Measurements from ENCODE around the gene INPP4A. TPM values are rescaled to one million over a fixed set of nuclear protein-coding genes. Genes with fewer than 3 reads are reported as not detected.

The INPP4A gene
- total RNA-seq, 2 experiments from 2014 or later, result 29.1 to 33.0 TPM

DNA sequence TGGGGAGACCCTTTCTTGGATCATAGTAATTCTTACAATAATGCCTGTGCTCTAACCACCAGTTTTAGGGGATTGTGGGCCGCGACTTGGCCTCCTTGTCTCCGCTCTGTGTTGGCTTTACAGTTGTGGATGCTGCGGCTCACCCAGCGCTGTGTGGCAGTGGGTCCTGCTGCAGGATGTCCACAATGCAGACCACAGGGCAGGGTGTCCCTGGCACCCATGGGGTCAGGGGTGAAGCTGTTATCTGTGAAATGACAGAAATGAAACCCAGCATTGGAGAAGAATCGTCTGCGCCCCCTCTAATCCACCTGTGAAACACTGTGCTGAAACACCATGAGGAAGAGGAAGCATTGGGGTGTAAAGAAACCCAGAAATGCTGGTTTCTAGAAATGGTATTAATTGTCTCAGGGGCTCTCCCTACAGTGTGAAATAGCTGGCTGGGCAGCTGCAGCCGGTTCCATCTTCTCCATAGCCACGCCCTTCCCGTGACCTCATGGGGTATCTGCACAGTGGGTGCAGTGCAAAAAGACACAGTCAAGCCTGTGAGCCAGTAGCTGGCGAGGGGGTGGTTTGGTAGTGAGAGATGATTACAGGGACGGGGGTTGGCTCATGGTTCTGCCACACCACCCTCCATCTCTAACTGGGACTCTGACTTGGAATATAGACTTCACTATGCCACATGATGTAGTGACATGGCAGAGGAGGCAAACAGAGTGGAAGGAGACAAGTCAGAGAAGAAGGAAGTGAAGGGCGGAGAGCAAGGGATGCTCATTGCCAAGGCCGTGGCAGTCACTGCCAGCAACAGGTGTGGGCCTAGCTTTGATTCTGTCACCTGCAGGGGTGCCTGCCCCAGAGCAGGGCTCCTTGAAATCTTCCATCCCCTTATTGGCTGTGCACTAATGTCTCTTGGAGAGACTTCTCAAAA is 16.2 kb downstream of the INPP4A start:
- POLR2A ChIA-PET, result interaction anchor here (1.0 kb wide), 1 partner anchor 19 kb away, joined by 3 read pairs; no protein-coding TSS in a partner anchor
- intact Hi-C loops (cut with DNase I, micrococcal nuclease), result loop anchor here (10.0 kb wide), 3 partner anchors 304 to 1926 kb away; partner anchors contain the start of genes ARID5A (in 1 of the 2), EIF5B (in 1 of the 2) and TXNDC9 (in 1 of the 2)
- DNase-seq (peak; percentile 94), ATAC-seq (peak; percentile 70)
- Mint-ChIP-seq H3K27me3 (no peaks in the 10 kb centered on the region), H3K4me1 (peaks cover 89% of the 10 kb centered on the region), H3K9me3 (ENCODE audit: low read depth) (no peaks in the 10 kb centered on the region), H3K27ac (peak overlapping the region; percentile 99), H3K4me3 (peak overlapping the region; percentile 28), H3K36me3 (ENCODE audit: low read depth) (peaks cover 4% of the 10 kb centered on the region)
- CTCF ChIA-PET, result interaction anchor here (0.6 to 1.5 kb wide), 6 partner anchors 8 to 748 kb away, joined by 3 to 4 read pairs (median 3); partner anchors contain the start of gene ZAP70

DNA sequence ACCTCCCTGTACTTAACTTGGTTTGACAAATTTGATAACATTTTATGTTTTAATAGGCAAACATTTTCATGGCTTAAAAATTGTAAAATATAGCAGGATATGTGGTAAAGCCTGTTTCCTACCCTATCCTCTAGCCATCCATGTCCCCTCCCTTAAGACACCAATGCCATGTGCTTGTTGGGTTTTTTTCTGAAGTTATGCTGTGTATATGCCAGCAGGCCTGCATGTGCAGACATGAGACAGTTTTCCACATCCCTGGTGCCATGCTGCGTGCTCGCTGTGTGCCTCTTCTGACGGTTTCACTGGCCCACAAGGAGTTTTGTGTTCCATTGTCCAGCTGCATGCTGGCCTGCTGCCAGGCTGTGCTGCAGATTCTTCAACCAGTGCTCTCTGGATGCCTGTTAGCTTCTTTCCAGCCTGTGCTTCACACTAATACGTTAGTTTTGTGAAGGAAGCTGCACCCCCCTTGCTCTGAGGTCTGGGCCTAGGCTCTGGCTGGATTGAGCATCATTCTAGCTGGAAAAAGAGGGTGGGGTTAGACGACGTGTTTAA is 16.9 kb downstream of the INPP4A start:
- H3K9me3 Mint-ChIP-seq (ENCODE audit: low read depth), result no peaks in the 10 kb centered on the region
- no peak overlapping the region for H3K4me3 Mint-ChIP-seq
- ChIA-PET POLR2A (interaction anchor here (1.0 kb wide), 1 partner anchor 18 kb away, joined by 3 read pairs; no protein-coding TSS in a partner anchor), CTCF (interaction anchor here (0.7 to 1.5 kb wide), 6 partner anchors 9 to 748 kb away, joined by 3 to 4 read pairs (median 3); partner anchors contain the start of gene ZAP70)
- no peaks in the 10 kb centered on the region for H3K27me3 Mint-ChIP-seq
- ATAC-seq (no peak), DNase-seq (peak; percentile 13)
- peak overlapping the region; percentile 99 for H3K27ac Mint-ChIP-seq
- peaks cover 6% of the 10 kb centered on the region for H3K36me3 Mint-ChIP-seq (ENCODE audit: low read depth)
- H3K4me1 Mint-ChIP-seq, result peaks cover 91% of the 10 kb centered on the region
- intact Hi-C loops (cut with DNase I, micrococcal nuclease), result loop anchor here (10.0 kb wide), 3 partner anchors 303 to 1927 kb away; partner anchors contain the start of genes ARID5A (in 1 of the 2), EIF5B (in 1 of the 2) and TXNDC9 (in 1 of the 2)

- H3K4me1 Mint-ChIP-seq, result peaks cover 91% of the 10 kb centered on the region
- ATAC-seq, result no peak
- no peak overlapping the region for H3K4me3 Mint-ChIP-seq
- peak overlapping the region; percentile 96 for H3K27ac Mint-ChIP-seq
- no peaks in the 10 kb centered on the region for H3K9me3 Mint-ChIP-seq (ENCODE audit: low read depth)
- H3K36me3 Mint-ChIP-seq (ENCODE audit: low read depth), result peaks cover 6% of the 10 kb centered on the region
- no peaks in the 10 kb centered on the region for H3K27me3 Mint-ChIP-seq
- DNase-seq, result peak; percentile 47
- CTCF ChIA-PET, result interaction anchor here (0.7 to 4.9 kb wide), 8 partner anchors 8 to 51 kb away, joined by 3 to 33 read pairs (median 8); no protein-coding TSS in a partner anchor
- intact Hi-C loops (cut with DNase I, micrococcal nuclease), result loop anchor here (10.0 kb wide), 3 partner anchors 302 to 1928 kb away; partner anchors contain the start of genes ARID5A (in 1 of the 2), EIF5B (in 1 of the 2) and TXNDC9 (in 1 of the 2)
- POLR2A ChIA-PET, result interaction anchor here (2.5 kb wide), 1 partner anchor 17 kb away, joined by 7 read pairs; no protein-coding TSS in a partner anchor
Observed at GRCh38 chr2:98463081-98463481, 18.4 kb downstream of the INPP4A start.

DNA sequence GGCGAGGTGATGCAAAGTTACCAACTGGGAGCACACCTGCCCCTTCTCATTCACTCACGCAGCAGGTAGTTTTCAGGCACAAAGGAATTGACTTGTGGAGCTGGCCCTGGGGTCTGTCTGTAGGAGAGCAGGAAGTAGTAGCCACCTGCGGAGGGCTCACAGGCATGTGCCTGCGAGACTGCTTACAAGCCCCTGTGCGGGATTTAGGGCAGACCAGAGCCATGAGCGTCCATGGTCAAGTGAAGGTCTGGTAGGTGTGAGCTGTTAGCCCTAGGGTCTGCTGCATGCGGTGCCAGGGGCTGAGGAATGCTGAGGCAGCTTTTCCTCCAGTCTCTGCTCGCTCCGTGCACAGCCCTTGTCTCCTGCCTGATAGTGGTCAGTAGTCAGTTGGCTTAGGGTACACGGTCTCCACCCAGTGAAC is 18.9 kb downstream of the INPP4A start:
- DNase-seq, result peak; percentile 16
- ChIA-PET CTCF (interaction anchor here (0.7 to 4.9 kb wide), 9 partner anchors 8 to 50 kb away, joined by 3 to 33 read pairs (median 6); no protein-coding TSS in a partner anchor), POLR2A (interaction anchor here (1.2 to 2.5 kb wide), 4 partner anchors 8 to 16 kb away, joined by 4 to 7 read pairs (median 6); no protein-coding TSS in a partner anchor)
- intact Hi-C loops (cut with DNase I, micrococcal nuclease), result loop anchor here (10.0 kb wide), 3 partner anchors 301 to 1929 kb away; partner anchors contain the start of genes ARID5A (in 1 of the 2), EIF5B (in 1 of the 2) and TXNDC9 (in 1 of the 2)
- no peak for ATAC-seq
- H3K4me3 Mint-ChIP-seq, result peak overlapping the region; percentile 69
- peaks cover 91% of the 10 kb centered on the region for H3K4me1 Mint-ChIP-seq
- H3K27ac Mint-ChIP-seq, result peak overlapping the region; percentile 96
- H3K27me3 Mint-ChIP-seq, result no peaks in the 10 kb centered on the region
- H3K36me3 Mint-ChIP-seq (ENCODE audit: low read depth), result peaks cover 3% of the 10 kb centered on the region
- H3K9me3 Mint-ChIP-seq (ENCODE audit: low read depth), result no peaks in the 10 kb centered on the region

DNA sequence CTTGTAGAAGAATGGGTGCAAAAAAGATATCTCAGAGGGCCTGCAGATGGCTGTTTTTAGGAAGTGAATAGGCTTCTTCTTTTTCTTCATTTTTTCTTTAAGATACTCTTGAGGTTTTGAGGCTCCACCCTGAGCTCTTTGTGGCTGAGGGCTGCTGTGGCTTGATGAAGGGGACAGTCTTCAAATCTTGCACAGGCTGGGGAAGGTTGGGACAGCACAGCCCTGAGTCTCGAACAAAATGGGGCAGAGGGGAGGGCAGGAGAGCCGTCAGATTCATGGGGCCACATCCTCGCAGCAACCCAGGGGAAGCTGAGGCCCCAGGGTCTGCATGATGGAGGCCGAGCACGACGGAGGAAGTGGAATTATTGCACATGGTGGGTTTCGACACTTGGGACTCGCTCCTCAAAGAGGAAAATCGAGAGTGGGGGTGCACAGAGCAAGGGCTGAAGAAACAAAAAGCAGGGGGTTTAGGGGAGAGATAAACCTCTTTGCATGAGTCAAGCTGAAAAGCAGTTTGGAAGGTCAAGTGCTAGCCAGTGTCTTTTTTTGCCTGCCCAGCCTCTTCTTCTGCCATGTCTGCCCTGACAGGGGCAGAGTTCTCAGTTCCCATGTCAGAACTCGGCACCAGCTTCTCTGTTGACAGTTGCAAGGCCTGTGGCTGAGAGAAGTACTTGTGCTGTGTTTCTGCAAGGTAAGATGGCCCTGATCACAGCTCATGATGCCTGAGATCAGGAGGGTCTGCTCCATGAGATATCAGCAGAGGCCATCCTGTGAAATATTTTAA is 19.5 kb downstream of the INPP4A start:
- DNase-seq, result peak; percentile 50
- peak overlapping the region; percentile 96 for H3K27ac Mint-ChIP-seq
- intact Hi-C loops (cut with DNase I, micrococcal nuclease), result loop anchor here (2.0 to 10.0 kb wide), 5 partner anchors 15 to 1929 kb away; partner anchors contain the start of genes ARID5A (in 1 of the 2), EIF5B (in 1 of the 2) and TXNDC9 (in 1 of the 2)

GRCh38 chr2:98464772-98465310 is 20.2 kb downstream of the INPP4A start:
- Mint-ChIP-seq H3K4me3 (peak overlapping the region; percentile 69), H3K36me3 (ENCODE audit: low read depth) (peaks cover 7% of the 10 kb centered on the region), H3K27ac (peak overlapping the region; percentile 96)

More for the DNA sequence above, 19.5 kb downstream of the INPP4A start:
- Mint-ChIP-seq H3K4me1 (peaks cover 91% of the 10 kb centered on the region), H3K27me3 (no peaks in the 10 kb centered on the region), H3K9me3 (ENCODE audit: low read depth) (no peaks in the 10 kb centered on the region), H3K4me3 (peak overlapping the region; percentile 69), H3K36me3 (ENCODE audit: low read depth) (peaks cover 3% of the 10 kb centered on the region)
- ChIA-PET CTCF (interaction anchor here (0.7 to 4.9 kb wide), 13 partner anchors 9 to 96 kb away, joined by 3 to 33 read pairs (median 4); partner anchors contain the start of gene INPP4A), POLR2A (interaction anchor here (0.7 to 2.5 kb wide), 8 partner anchors 8 to 24 kb away, joined by 3 to 7 read pairs (median 4); no protein-coding TSS in a partner anchor)
- ATAC-seq, result no peak

DNA sequence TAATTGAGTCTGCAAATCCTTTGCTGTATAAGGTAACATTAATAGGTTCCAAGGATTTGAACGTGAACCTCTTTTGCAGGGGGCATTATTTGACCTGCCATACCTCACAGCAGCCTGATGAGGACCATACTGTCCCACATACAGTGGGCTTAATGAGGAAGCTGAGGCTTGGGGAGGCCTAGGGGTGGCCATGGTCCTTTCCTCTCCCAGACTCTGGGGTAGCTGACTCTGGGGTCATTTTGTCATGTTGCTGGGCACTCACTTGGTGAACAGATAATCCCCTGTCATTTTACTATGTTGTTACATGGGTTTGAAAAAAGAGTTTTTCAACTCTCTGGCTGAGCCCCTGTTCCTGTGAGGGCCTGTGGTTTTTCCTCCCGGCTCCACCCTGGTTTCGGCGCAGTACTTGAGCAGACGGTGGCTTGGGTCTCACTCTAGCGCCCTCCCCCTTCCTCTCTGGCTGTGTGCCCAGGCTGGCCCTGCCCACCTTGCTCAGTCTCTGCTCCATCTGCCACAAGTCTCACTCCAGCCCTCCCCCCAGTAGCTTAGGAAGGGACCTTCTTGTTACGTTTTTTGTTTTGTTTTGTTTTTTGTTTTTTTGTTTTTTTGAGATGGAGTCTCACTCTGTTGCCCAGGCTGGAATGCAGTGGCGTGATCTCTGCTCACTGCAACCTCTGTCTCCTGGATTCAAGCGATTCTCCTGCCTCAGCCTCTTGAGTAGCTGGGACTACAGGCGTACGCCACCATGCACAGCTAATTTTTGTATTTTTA is 21.0 kb downstream of the INPP4A start:
- peaks cover 90% of the 10 kb centered on the region for H3K4me1 Mint-ChIP-seq
- POLR2A ChIA-PET, result interaction anchor here (0.5 to 2.5 kb wide), 8 partner anchors 10 to 712 kb away, joined by 3 to 7 read pairs (median 3); no protein-coding TSS in a partner anchor
- CTCF ChIA-PET, result interaction anchor here (0.5 to 4.9 kb wide), 8 partner anchors 8 to 387 kb away, joined by 3 to 33 read pairs (median 4); partner anchors contain the start of gene INPP4A
- no peaks in the 10 kb centered on the region for H3K27me3 Mint-ChIP-seq
- intact Hi-C loops (cut with DNase I, micrococcal nuclease), result loop anchor here (1.0 to 10.0 kb wide), 9 partner anchors 9 to 1931 kb away; partner anchors contain the start of genes ACTR1B (in 1 of the 2), ARID5A (in 1 of the 2), EIF5B (in 1 of the 2) and MGAT4A (in 1 of the 2)
- peak overlapping the region; percentile 96 for H3K27ac Mint-ChIP-seq
- DNase-seq (peak; percentile 78), ATAC-seq (peak; percentile 16)
- H3K4me3 Mint-ChIP-seq, result peak overlapping the region; percentile 69
- H3K36me3 Mint-ChIP-seq (ENCODE audit: low read depth), result peaks cover 7% of the 10 kb centered on the region
- no peaks in the 10 kb centered on the region for H3K9me3 Mint-ChIP-seq (ENCODE audit: low read depth)

More at GRCh38 chr2:98464772-98465310, 20.2 kb downstream of the INPP4A start:
- H3K9me3 Mint-ChIP-seq (ENCODE audit: low read depth), result no peaks in the 10 kb centered on the region
- CTCF ChIA-PET, result interaction anchor here (0.7 to 4.9 kb wide), 10 partner anchors 9 to 95 kb away, joined by 3 to 33 read pairs (median 4); partner anchors contain the start of gene INPP4A
- intact Hi-C loops (cut with DNase I, micrococcal nuclease), result loop anchor here (1.0 to 10.0 kb wide), 9 partner anchors 9 to 1930 kb away; partner anchors contain the start of genes ACTR1B (in 1 of the 2), ARID5A (in 1 of the 2), EIF5B (in 1 of the 2) and MGAT4A (in 1 of the 2)
- POLR2A ChIA-PET, result interaction anchor here (0.5 to 2.5 kb wide), 10 partner anchors 9 to 230 kb away, joined by 3 to 7 read pairs (median 4); no protein-coding TSS in a partner anchor
- DNase-seq, result peak; percentile 55
- peak; percentile 21 for ATAC-seq
- no peaks in the 10 kb centered on the region for H3K27me3 Mint-ChIP-seq
- peaks cover 90% of the 10 kb centered on the region for H3K4me1 Mint-ChIP-seq

DNA sequence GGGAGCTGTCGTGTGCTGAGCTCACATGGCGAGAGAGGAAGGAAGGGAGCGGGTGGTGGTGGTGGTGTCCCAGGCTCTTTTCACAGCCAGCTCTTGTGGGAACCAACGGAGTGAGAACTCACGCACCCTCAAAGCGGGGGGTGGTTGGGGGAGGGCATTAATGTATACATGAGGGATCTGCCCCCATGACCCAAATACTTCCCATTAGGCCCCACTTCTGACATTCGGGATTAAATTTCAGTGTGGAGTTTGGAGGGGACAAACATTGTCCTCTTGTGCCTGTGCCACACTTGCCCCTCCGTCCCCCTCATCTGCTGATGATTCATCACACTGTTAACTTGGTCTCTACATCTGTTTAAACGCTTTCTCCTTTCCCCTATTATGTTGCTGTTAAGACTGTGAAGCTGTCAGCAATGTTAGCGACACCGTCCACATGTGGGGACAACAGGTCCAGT is 22.5 kb downstream of the INPP4A start:
- Mint-ChIP-seq H3K4me3 (peak overlapping the region; percentile 69), H3K27me3 (no peaks in the 10 kb centered on the region), H3K27ac (peak overlapping the region; percentile 96), H3K9me3 (ENCODE audit: low read depth) (no peaks in the 10 kb centered on the region), H3K4me1 (peaks cover 90% of the 10 kb centered on the region), H3K36me3 (ENCODE audit: low read depth) (peaks cover 7% of the 10 kb centered on the region)
- CTCF ChIA-PET, result interaction anchor here (0.6 to 4.9 kb wide), 4 partner anchors 9 to 49 kb away, joined by 3 to 33 read pairs (median 5); no protein-coding TSS in a partner anchor
- peak; percentile 28 for DNase-seq
- POLR2A ChIA-PET, result interaction anchor here (2.2 kb wide), 1 partner anchor 12 kb away, joined by 7 read pairs; no protein-coding TSS in a partner anchor
- no peak for ATAC-seq
- intact Hi-C loops (cut with DNase I, micrococcal nuclease), result loop anchor here (5.0 to 10.0 kb wide), 6 partner anchors 195 to 1932 kb away; partner anchors contain the start of genes ACTR1B (in 1 of the 2), ARID5A (in 1 of the 2), EIF5B (in 1 of the 2) and MGAT4A (in 1 of the 2)

Data from activated CD4-positive, alpha-beta T cell treated with anti-CD3 and anti-CD28 coated beads for 36 hours (primary cell).